Activated naive CD4-positive, alpha-beta T cell treated with anti-CD3 and anti-CD28 coated beads, Interleukin-2, amount 10 ng/mL, durations not matched to agents 7 days and 5 days (primary cell): ENCODE measurements around the gene MAP6D1.

ENCODE experiments used
- CTCF ChIA-PET: fragments of 350-600 bp; sonication (Branson Sonifier 250); formaldehyde crosslinking; loops from one replicate; lab custom pipeline; 2021; ENCODE audit warnings: antibody characterized with exemption; lab: Charles Lee
- DNase-seq: peaks from one replicate; pipeline ENCODE4 v3.0.0-alpha.2; 2020
- H3K27ac Mint-ChIP-seq: one replicate; pipeline ENCODE4 v1.8.0; 2021; ENCODE audit warnings: mild to moderate bottlenecking, moderate library complexity, mixed read lengths
- H3K27me3 Mint-ChIP-seq: one replicate; pipeline ENCODE4 v1.8.0; 2021; ENCODE audit warnings: mild to moderate bottlenecking, mixed read lengths
- H3K36me3 Mint-ChIP-seq: one replicate; pipeline ENCODE4 v1.8.0; 2021; ENCODE audit warnings: mixed read lengths
- H3K4me1 Mint-ChIP-seq: one replicate; pipeline ENCODE4 v1.8.0; 2021; ENCODE audit warnings: mixed read lengths
- H3K4me3 Mint-ChIP-seq: one replicate; pipeline ENCODE4 v1.8.0; 2021; ENCODE audit warnings: mild to moderate bottlenecking, moderate library complexity, mixed read lengths
- H3K9me3 Mint-ChIP-seq: one replicate; pipeline ENCODE4 v1.8.0; 2021; ENCODE audit warnings: mixed read lengths

Gene MAP6D1

GRCh38 chr3:183816681-183817510, 8.5 kb downstream of the MAP6D1 start:
- CTCF ChIA-PET: interaction anchor here (0.9 kb wide), 1 partner anchor 332 kb away, joined by 3 read pairs; no protein-coding TSS in a partner anchor
- peaks cover 19% of the 10 kb centered on the region for H3K4me1 Mint-ChIP-seq
- H3K27me3 Mint-ChIP-seq: no peaks in the 10 kb centered on the region
- H3K27ac Mint-ChIP-seq: peak overlapping the region; percentile 85
- DNase-seq: no peak
- H3K4me3 Mint-ChIP-seq: no peak overlapping the region
- H3K36me3 Mint-ChIP-seq: peaks cover 5% of the 10 kb centered on the region
- H3K9me3 Mint-ChIP-seq: no peaks in the 10 kb centered on the region

GRCh38 chr3:183815951-183816475, 9.4 kb downstream of the MAP6D1 start:
- peaks cover 8% of the 10 kb centered on the region for H3K36me3 Mint-ChIP-seq
- no peak overlapping the region for H3K4me3 Mint-ChIP-seq
- no peaks in the 10 kb centered on the region for H3K9me3 Mint-ChIP-seq
- H3K4me1 Mint-ChIP-seq: peaks cover 19% of the 10 kb centered on the region
- no peaks in the 10 kb centered on the region for H3K27me3 Mint-ChIP-seq
- peak overlapping the region; percentile 85 for H3K27ac Mint-ChIP-seq
- CTCF ChIA-PET: interaction anchor here (0.9 kb wide), 1 partner anchor 331 kb away, joined by 3 read pairs; no protein-coding TSS in a partner anchor
- DNase-seq: no peak

GRCh38 chr3:183815563-183815940, 9.8 kb downstream of the MAP6D1 start:
- Mint-ChIP-seq H3K4me3 (no peak overlapping the region), H3K27ac (peak overlapping the region; percentile 85), H3K27me3 (no peaks in the 10 kb centered on the region), H3K4me1 (peaks cover 19% of the 10 kb centered on the region), H3K36me3 (peaks cover 11% of the 10 kb centered on the region), H3K9me3 (no peaks in the 10 kb centered on the region)
- DNase-seq: peak; percentile 41
- CTCF ChIA-PET: no interaction called here

- no peaks in the 10 kb centered on the region for H3K27me3 Mint-ChIP-seq
- no peak overlapping the region for H3K4me3 Mint-ChIP-seq
- H3K27ac Mint-ChIP-seq: peak overlapping the region; percentile 63
- H3K4me1 Mint-ChIP-seq: peaks cover 19% of the 10 kb centered on the region
- DNase-seq: no peak
- no peaks in the 10 kb centered on the region for H3K9me3 Mint-ChIP-seq
- CTCF ChIA-PET: no interaction called here
- H3K36me3 Mint-ChIP-seq: peaks cover 17% of the 10 kb centered on the region
Observed at GRCh38 chr3:183814240-183814639, 11.1 kb downstream of the MAP6D1 start.

GRCh38 chr3:183812761-183813445, 12.5 kb downstream of the MAP6D1 start:
- H3K4me3 Mint-ChIP-seq: no peak overlapping the region
- H3K9me3 Mint-ChIP-seq: no peaks in the 10 kb centered on the region

GRCh38 chr3:183811638-183812037, 13.7 kb downstream of the MAP6D1 start:
- no peaks in the 10 kb centered on the region for H3K27me3 Mint-ChIP-seq

More at GRCh38 chr3:183812761-183813445, 12.5 kb downstream of the MAP6D1 start:
- peaks cover 19% of the 10 kb centered on the region for H3K4me1 Mint-ChIP-seq
- no peak overlapping the region for H3K27ac Mint-ChIP-seq
- DNase-seq: no peak
- CTCF ChIA-PET: no interaction called here
- H3K27me3 Mint-ChIP-seq: no peaks in the 10 kb centered on the region
- H3K36me3 Mint-ChIP-seq: peaks cover 28% of the 10 kb centered on the region

GRCh38 chr3:183810643-183811594, 14.5 kb downstream of the MAP6D1 start:
- Mint-ChIP-seq H3K27ac (no peak overlapping the region), H3K4me3 (no peak overlapping the region), H3K36me3 (peaks cover 39% of the 10 kb centered on the region), H3K4me1 (peaks cover 13% of the 10 kb centered on the region), H3K9me3 (no peaks in the 10 kb centered on the region), H3K27me3 (no peaks in the 10 kb centered on the region)
- no peak for DNase-seq
- CTCF ChIA-PET: no interaction called here

More at GRCh38 chr3:183811638-183812037, 13.7 kb downstream of the MAP6D1 start:
- CTCF ChIA-PET: no interaction called here
- H3K4me1 Mint-ChIP-seq: peaks cover 19% of the 10 kb centered on the region
- H3K27ac Mint-ChIP-seq: no peak overlapping the region
- no peaks in the 10 kb centered on the region for H3K9me3 Mint-ChIP-seq
- DNase-seq: no peak
- H3K4me3 Mint-ChIP-seq: no peak overlapping the region
- peaks cover 39% of the 10 kb centered on the region for H3K36me3 Mint-ChIP-seq

- H3K36me3 Mint-ChIP-seq: peaks cover 44% of the 10 kb centered on the region
- H3K27ac Mint-ChIP-seq: no peak overlapping the region
- DNase-seq: no peak
- no peaks in the 10 kb centered on the region for H3K27me3 Mint-ChIP-seq
- peaks cover under 1% of the 10 kb centered on the region for H3K4me1 Mint-ChIP-seq
- H3K9me3 Mint-ChIP-seq: no peaks in the 10 kb centered on the region
- CTCF ChIA-PET: interaction anchor here (1.2 kb wide), 1 partner anchor 75 kb away, joined by 4 read pairs; the partner anchor contains the start of gene PARL
- no peak overlapping the region for H3K4me3 Mint-ChIP-seq
Observed at GRCh38 chr3:183809270-183809669, 16.1 kb downstream of the MAP6D1 start.

- peaks cover 53% of the 10 kb centered on the region for H3K36me3 Mint-ChIP-seq
- no peaks in the 10 kb centered on the region for H3K4me1 Mint-ChIP-seq
- CTCF ChIA-PET: interaction anchor here (1.2 kb wide), 1 partner anchor 76 kb away, joined by 4 read pairs; the partner anchor contains the start of gene PARL
- no peak overlapping the region for H3K4me3 Mint-ChIP-seq
- H3K9me3 Mint-ChIP-seq: no peaks in the 10 kb centered on the region
- H3K27me3 Mint-ChIP-seq: no peaks in the 10 kb centered on the region
- no peak for DNase-seq
- no peak overlapping the region for H3K27ac Mint-ChIP-seq
Observed at GRCh38 chr3:183808355-183808754, 17.0 kb downstream of the MAP6D1 start.

- H3K27me3 Mint-ChIP-seq: no peaks in the 10 kb centered on the region
- no peak for DNase-seq
- no peak overlapping the region for H3K27ac Mint-ChIP-seq
- no peak overlapping the region for H3K4me3 Mint-ChIP-seq
- no peaks in the 10 kb centered on the region for H3K4me1 Mint-ChIP-seq
- peaks cover 58% of the 10 kb centered on the region for H3K36me3 Mint-ChIP-seq
- CTCF ChIA-PET: no interaction called here
- H3K9me3 Mint-ChIP-seq: no peaks in the 10 kb centered on the region
Observed at GRCh38 chr3:183807881-183808280, 17.5 kb downstream of the MAP6D1 start.

GRCh38 chr3:183807209-183807728, 18.1 kb downstream of the MAP6D1 start:
- Mint-ChIP-seq H3K27me3 (no peaks in the 10 kb centered on the region), H3K4me3 (no peak overlapping the region), H3K9me3 (no peaks in the 10 kb centered on the region), H3K4me1 (no peaks in the 10 kb centered on the region), H3K36me3 (peaks cover 63% of the 10 kb centered on the region), H3K27ac (no peak overlapping the region)
- no peak for DNase-seq
- CTCF ChIA-PET: interaction anchor here (0.6 kb wide), 1 partner anchor 52 kb away, joined by 4 read pairs; no protein-coding TSS in a partner anchor

- Mint-ChIP-seq H3K36me3 (peaks cover 71% of the 10 kb centered on the region), H3K27ac (no peak overlapping the region), H3K27me3 (no peaks in the 10 kb centered on the region), H3K4me3 (no peak overlapping the region), H3K9me3 (no peaks in the 10 kb centered on the region), H3K4me1 (no peaks in the 10 kb centered on the region)
- DNase-seq: no peak
- CTCF ChIA-PET: no interaction called here
Observed at GRCh38 chr3:183802989-183803388, 22.4 kb downstream of the MAP6D1 start.

GRCh38 chr3:183801601-183802000, 23.8 kb downstream of the MAP6D1 start:
- Mint-ChIP-seq H3K27me3 (no peaks in the 10 kb centered on the region), H3K4me1 (no peaks in the 10 kb centered on the region), H3K36me3 (peaks cover 64% of the 10 kb centered on the region), H3K27ac (no peak overlapping the region), H3K4me3 (no peak overlapping the region), H3K9me3 (no peaks in the 10 kb centered on the region)
- DNase-seq: no peak
- CTCF ChIA-PET: no interaction called here
